KMS-11 (cell line): ENCODE results near the gene GRPR.

ENCODE experiments used
- H2AFZ ChIP-seq: fragments of 200-600 bp; sonication (generic); 2 replicates; pipeline ENCODE4 v1.6.1; 2016; ENCODE audit warnings: antibody characterized with exemption, mixed run types, low read depth
- H3K27ac ChIP-seq: fragments of 200-600 bp; sonication (generic); 2 replicates; pipeline ENCODE4 v1.6.1; 2016; ENCODE audit warnings: mild to moderate bottlenecking, mixed run types
- H3K27me3 ChIP-seq: fragments of 200-600 bp; sonication (generic); 2 replicates; pipeline ENCODE4 v1.6.1; 2017; ENCODE audit warnings: mild to moderate bottlenecking, low read depth, mixed run types, moderate library complexity; ENCODE audit not compliant: insufficient read depth
- H3K36me3 ChIP-seq: fragments of 200-600 bp; sonication (generic); 2 replicates; pipeline ENCODE4 v1.6.1; 2017; ENCODE audit warnings: mild to moderate bottlenecking, mixed run types; ENCODE audit not compliant: insufficient read depth
- H3K4me1 ChIP-seq: fragments of 200-600 bp; sonication (generic); 2 replicates; pipeline ENCODE4 v1.6.1; 2016; ENCODE audit warnings: mild to moderate bottlenecking, low read depth, mixed run types; ENCODE audit not compliant: poor library complexity, severe bottlenecking
- H3K4me2 ChIP-seq: fragments of 200-600 bp; sonication (generic); 2 replicates; pipeline ENCODE4 v1.7.0; 2016; ENCODE audit warnings: mild to moderate bottlenecking, mixed run types
- H3K4me3 ChIP-seq: fragments of 200-600 bp; sonication (generic); IDR thresholded peaks from 2 replicates; pipeline ENCODE4 v1.6.1; 2017; ENCODE audit warnings: low read depth, low read length, mixed read lengths; ENCODE audit not compliant: insufficient read depth
- H3K79me2 ChIP-seq: fragments of 200-600 bp; sonication (generic); 2 replicates; pipeline ENCODE4 v1.6.1; 2016; ENCODE audit warnings: low read depth, mixed run types; ENCODE audit not compliant: insufficient read depth
- H3K9ac ChIP-seq: fragments of 200-600 bp; sonication (generic); 2 replicates; pipeline ENCODE4 v1.6.1; 2016; ENCODE audit warnings: mild to moderate bottlenecking, mixed run types
- H4K20me1 ChIP-seq: fragments of 200-600 bp; sonication (generic); 2 replicates; pipeline ENCODE4 v1.6.1; 2016; ENCODE audit warnings: mild to moderate bottlenecking, mixed run types; ENCODE audit not compliant: insufficient read depth
- TF ChIP-seq, protein P1 (sequence below): fragments of 200-600 bp; sonication (generic); conservative IDR thresholded peaks from 2 replicates; pipeline ENCODE4 v1.6.1; 2017; ENCODE audit warnings: low read depth, mild to moderate bottlenecking, antibody characterized with exemption, low read length, moderate library complexity, mixed read lengths

GRPR gene

DNA sequence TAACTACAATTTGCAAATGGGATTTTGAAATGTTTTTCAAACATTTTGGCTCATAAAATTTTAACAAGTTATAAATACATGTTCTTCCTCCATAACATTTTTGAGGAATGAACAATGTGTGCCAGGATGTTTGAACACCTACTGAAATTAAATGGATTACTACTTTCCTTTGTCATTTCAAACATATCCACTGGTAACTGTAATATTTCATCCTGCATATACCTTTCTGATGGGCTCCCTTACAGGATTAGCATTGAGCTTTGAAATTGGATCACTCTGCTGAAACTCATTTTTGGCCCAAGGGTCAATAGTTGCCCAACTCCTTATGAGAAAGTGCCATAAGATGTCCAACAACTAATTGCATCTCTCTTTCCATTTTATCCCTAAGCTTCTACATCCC is 17.6 kb downstream of the GRPR start:
- no peak overlapping the region for H3K4me2 ChIP-seq
- H4K20me1 ChIP-seq = no peaks in the 10 kb centered on the region
- no peaks in the 10 kb centered on the region for H3K36me3 ChIP-seq
- H3K4me1 ChIP-seq = no peaks in the 10 kb centered on the region
- no peak overlapping the region for H2AFZ ChIP-seq
- H3K27me3 ChIP-seq = no peaks in the 10 kb centered on the region
- no peak overlapping the region for H3K9ac ChIP-seq
- no peaks in the 10 kb centered on the region for H3K79me2 ChIP-seq
- H3K4me3 ChIP-seq = no peak overlapping the region
- TF ChIP-seq, protein P1, sequence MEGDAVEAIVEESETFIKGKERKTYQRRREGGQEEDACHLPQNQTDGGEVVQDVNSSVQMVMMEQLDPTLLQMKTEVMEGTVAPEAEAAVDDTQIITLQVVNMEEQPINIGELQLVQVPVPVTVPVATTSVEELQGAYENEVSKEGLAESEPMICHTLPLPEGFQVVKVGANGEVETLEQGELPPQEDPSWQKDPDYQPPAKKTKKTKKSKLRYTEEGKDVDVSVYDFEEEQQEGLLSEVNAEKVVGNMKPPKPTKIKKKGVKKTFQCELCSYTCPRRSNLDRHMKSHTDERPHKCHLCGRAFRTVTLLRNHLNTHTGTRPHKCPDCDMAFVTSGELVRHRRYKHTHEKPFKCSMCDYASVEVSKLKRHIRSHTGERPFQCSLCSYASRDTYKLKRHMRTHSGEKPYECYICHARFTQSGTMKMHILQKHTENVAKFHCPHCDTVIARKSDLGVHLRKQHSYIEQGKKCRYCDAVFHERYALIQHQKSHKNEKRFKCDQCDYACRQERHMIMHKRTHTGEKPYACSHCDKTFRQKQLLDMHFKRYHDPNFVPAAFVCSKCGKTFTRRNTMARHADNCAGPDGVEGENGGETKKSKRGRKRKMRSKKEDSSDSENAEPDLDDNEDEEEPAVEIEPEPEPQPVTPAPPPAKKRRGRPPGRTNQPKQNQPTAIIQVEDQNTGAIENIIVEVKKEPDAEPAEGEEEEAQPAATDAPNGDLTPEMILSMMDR = no peak
- H3K27ac ChIP-seq = no peak overlapping the region

DNA sequence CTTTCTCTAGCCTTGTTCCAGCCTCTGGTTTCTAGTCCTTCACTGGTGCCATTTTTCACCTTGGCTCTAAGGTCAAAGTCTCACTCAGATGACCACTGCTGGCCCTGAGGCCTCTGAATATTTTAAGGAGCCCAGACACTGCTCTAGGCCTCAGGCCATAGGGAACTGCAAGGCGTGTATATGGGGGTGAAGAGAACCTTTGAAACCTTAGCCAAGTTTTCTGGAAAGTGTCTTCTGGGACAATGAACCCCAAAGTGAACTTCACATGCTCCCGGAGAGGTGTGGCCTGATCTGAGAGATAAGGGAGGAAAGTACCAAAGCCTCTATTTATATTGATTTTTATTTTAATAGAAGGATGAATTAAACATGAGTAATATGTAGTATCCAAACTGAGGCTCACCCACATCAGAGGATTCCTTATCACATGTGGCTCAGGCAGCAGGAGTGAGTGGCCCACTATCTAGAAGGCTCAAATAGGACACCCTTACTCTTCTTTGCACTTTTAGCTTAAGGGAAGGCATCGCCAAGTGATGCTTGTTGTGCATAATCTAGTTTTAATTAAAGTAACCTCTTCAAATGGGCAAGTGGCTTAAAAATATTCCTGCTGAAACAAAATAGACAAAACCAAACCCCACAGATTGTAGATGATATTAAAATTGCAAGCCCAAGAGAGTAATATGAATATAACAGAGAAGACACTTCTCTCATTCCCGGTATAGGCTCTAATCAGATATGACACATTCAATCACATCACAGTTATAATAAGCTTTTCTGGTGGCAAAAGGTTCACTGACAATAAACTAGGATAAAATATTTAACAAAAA is 18.3 kb downstream of the GRPR start:
- no peaks in the 10 kb centered on the region for H4K20me1 ChIP-seq
- no peak overlapping the region for H2AFZ ChIP-seq
- no peak overlapping the region for H3K9ac ChIP-seq
- no peak overlapping the region for H3K4me3 ChIP-seq
- H3K27me3 ChIP-seq = no peaks in the 10 kb centered on the region
- H3K27ac ChIP-seq = no peak overlapping the region
- no peak overlapping the region for H3K4me2 ChIP-seq
- no peaks in the 10 kb centered on the region for H3K4me1 ChIP-seq
- H3K79me2 ChIP-seq = no peaks in the 10 kb centered on the region
- TF ChIP-seq, protein P1 = no peak
- no peaks in the 10 kb centered on the region for H3K36me3 ChIP-seq

- Histone ChIP-seq H3K4me1 (no peaks in the 10 kb centered on the region), H3K27ac (no peak overlapping the region), H3K9ac (no peak overlapping the region), H3K4me2 (no peak overlapping the region), H4K20me1 (no peaks in the 10 kb centered on the region), H3K4me3 (no peak overlapping the region), H3K36me3 (no peaks in the 10 kb centered on the region), H3K79me2 (no peaks in the 10 kb centered on the region), H3K27me3 (no peaks in the 10 kb centered on the region), H2AFZ (no peak overlapping the region)
- TF ChIP-seq, protein P1 = no peak
Measured at GRCh38 chrX:16142246-16142558, 18.8 kb downstream of the GRPR start.

GRCh38 chrX:16143968-16144367 is 20.6 kb downstream of the GRPR start:
- H3K79me2 ChIP-seq = no peaks in the 10 kb centered on the region
- H3K36me3 ChIP-seq = no peaks in the 10 kb centered on the region
- no peak overlapping the region for H3K9ac ChIP-seq
- no peaks in the 10 kb centered on the region for H4K20me1 ChIP-seq
- H3K27ac ChIP-seq = no peak overlapping the region
- no peak overlapping the region for H3K4me2 ChIP-seq
- no peaks in the 10 kb centered on the region for H3K4me1 ChIP-seq
- H3K4me3 ChIP-seq = no peak overlapping the region
- TF ChIP-seq, protein P1 = no peak
- H3K27me3 ChIP-seq = no peaks in the 10 kb centered on the region
- no peak overlapping the region for H2AFZ ChIP-seq
